GM21786 (cell line): ENCODE data around the gene BHLHE23.
A peak's percentile ranks its signal among the peaks of the same experiment; 100 is the strongest.

Experiments
- ATAC-seq: cut with Tn5 transposase; IDR thresholded peaks from one replicate; pipeline ENCODE4 v1.9.1; 2021; ENCODE audit not compliant: unreplicated experiment

BHLHE23 gene

DNA sequence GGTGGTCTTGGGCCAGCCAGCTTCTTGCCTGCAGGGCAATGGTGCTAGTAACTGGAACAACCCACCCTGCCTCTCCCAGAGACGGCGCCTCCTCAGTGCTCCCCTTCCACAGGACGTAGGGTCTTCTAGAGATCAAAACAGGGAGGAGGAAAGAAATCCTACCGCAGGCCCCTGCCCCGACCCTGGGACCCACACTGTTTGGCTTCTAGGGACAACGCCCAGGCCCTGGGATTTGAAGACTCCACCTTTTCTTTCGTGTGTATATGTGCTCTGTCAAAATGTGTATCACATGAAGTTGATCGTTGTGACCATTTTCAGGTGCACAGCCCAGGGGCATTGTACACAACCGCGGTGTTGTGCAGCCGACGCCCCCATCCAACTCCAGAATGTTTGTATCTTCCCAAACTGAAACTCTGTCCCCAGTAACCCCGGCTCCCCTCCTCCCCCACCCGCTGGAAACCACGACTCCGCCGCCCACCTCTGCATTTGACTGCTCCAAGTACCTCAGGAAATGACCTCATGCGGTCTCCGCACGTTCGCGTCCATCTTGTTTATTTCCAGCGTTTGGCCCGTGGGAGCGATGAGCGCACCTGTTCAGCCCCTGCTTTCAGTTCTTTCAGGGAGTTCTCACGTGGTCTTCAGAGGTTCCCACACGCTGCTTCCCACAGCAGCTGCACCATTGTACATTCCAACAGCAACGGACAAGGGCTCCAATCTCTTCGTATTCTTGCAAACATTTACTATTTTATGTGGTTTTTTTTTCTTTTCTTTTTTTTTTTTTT, 3.4 kb upstream of the BHLHE23 start:
- ATAC-seq: peak; percentile 56

DNA sequence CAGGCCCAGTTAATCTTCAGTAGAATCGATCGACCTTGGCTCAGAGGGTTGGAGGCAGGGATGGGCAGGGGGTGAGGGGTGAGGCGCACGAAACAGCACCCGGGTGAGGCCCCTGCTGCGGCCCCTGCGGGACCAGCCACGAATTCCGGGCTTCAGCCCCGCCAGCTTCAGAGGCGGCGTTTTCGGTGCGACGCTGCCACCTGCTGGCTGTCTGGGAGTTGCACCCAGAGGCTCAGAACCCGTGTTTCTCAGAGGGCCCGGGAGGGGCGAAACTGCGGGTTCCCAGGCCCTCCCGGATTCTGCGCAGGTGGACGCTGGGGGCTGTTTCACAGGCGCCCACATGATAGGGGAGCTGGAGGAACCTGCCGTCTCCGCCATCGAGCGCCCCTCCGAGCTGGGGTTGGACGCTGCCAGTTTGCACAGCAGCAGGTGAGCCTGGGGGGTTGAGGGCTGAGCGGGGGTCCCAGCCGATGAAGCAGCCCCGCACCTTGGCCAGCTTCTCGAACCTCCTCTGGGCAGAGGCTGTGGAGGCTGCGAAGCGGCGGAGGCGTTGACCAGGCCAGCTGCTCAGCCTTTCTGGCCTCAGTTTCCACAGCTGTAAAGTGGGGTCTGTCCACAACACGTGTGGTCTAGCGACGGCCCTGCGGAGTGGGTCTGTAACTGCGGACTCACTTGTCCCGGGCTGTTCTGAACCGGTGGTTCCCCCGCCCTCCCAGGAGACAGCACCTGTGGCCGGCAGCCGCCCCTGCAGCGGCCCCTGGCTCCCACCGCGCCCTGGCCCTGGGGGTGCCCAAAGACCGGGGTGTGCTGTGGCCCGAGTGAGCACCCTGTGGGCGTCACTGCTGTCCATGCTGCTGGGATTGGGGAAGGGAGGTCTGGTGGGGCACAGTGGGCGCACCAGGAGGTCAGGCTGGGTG, 2.5 kb upstream of the BHLHE23 start:
- peak; percentile 35 for ATAC-seq

DNA sequence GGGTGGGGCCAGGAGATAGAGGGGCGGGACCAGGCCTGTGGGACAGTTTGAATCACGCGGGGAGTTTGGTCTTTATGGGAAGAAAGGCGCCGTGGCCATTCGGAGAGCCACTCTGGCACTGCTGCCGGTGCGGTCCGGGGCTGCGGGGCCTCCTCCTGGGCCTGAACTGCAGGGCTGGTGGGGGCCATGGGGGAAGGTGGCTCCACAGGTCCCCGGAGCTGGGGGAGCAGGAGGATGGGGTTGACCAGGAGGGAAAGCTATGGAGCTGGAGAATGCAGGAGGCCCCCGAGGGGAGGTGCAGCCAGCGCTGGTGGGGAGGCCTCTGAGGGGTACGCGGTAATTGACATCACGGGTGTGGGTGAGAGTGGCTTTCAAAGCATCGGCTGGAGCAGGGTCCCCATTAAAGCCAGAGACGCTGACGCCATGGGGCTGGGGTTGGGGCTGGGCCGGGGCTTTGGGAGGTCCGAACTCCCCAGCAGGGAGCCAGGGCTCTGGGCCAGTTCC, 1.8 kb upstream of the BHLHE23 start:
- no peak for ATAC-seq

DNA sequence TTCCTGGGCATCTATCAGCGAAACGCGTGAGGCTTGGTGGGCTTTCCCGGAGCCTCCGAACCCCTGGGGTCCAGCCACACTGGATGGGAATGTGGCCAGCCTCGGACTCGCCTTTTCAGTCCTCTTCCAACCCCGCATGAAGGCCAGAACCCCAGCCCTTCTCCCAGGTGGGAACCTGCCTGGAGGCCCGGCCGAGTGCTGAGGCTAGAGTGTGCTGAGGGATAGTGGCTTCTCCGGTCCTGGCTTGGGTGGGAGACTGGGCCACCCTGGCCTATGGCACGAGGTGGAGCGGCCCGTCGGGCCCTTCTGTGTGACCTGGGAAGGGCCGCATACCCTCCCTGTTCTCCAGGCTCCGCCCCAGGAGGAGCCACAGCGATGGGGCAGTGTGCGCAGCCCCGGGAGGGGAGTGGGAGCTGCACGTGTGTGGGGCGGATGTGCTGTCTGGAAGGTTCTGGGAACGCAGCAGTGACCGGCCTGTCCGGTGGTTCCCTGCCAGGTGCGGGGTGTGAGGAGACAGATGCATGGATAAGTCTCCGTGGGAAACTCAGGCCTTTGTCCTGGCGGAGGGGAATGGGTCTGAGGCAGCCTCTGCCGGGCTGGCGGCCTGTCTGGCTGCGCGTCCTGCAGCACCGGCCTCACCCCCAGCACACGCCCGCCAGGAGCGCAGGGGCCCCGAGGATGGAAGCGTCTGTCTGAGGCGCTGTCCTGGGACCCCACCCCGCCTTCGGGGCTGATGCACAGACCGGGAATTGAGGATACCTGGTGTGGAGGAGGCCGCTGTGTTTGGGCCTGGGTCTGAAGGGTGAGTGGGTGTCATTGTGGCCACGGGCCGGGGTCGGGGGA, 1.1 kb upstream of the BHLHE23 start:
- no peak for ATAC-seq

DNA sequence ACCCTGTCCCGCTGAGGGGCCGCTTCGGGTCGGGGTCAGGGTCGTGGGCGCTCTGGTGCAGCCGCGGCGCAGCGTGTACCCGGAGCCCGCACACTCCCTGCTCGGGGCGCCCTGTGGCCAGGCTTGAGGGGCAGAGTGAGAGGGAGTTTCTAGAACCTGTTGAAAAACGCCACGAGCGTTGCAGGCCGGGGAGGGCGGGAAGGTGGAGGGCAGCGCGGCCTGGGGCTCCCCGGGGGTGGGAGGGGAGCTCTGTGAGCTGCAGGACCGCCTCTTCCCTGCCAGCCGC, 539 bp upstream of the BHLHE23 start:
- ATAC-seq: no peak

DNA sequence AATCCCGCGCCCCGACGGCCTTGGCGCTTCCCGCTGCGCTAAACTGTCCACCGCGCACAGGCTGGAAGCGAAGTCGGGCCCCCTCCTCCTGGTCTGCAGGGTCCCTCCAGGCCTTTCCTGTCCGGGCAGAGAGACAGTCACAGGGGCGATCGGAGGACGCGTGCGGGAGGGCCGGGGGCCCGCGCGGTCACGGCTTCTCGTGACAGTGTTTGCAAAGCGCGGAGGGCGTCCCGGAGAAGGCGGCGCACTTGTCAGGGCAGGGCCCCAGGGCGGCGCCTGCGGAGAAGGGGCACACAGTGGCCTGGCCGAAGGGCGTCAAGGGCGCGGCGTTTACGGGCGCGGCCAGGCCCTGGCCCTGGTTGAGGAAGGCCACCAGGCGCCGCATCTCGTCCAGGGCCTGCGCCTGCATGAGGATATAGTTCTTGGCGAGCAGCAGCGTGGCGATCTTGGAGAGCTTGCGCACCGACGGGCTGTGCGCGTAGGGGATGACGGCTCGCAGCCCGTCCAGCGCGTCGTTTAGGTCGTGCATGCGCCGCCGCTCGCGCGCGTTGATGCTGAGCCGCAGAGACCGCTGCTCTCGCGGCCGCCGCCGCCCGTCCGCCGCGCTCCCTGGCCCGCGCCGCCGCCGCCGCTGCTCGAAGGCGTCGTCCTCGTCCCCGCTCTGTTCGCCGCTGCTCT, 763 bp downstream of the BHLHE23 start:
- ATAC-seq: no peak

DNA sequence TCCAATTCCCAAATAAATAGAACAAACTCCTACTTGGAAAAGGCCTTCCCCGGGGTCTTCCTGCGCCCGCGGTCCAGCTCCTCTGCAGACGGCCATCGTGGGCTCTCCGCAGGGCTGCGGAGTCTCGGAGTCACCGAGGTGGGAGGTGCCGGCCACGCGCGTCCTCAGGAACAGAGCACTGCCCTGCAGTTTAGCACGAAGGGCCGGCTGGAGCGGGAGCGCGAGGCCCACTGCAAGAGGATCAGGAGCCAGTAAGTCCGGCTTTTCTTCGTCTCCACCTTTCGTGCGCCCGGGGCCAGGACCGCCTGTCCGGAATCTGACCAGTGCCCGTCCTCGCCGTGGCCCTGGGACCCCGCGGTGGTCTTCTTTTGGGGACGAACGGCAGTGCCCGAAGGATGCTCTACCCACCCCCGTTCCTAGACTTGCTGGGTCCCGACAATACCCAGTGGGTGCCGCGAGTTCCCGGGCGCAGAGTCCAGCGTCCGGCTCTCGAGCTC, 1.4 kb downstream of the BHLHE23 start:
- no peak for ATAC-seq

DNA sequence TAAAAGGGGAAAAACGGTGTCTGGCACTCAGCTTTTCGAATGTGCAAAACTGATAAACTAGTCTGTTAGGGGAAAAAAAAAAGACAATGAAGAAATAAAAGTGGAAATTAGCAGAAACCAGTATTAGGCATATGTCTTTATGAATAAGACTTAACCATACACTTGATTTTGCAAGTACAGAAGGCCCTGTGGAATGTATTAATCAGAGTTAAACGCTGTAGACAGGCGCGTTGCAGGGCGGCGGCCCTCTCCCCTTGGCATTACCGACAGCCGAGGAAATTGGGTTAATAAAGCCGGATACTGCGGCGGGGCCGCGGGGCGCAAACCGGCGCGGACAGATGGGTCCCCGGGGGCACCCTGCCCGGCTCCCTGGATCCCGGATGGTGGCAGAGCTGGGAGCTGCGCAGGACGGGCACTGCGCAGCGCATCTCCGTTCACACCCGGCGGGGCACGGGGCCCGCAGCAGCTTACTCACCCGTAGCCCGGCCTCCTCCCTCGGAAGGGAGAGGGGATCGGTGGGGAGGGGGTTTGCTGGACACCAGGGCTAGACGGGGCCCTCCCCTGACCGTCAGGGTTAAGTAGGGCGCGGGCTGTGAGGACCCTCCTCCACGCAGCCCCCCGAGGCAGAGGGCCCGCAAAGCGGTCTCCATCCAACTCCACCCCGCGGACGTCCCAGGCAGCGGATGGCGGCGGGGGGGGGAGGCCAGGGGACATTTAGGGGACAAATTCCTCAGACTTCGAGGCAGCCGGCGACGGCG, 2.0 kb downstream of the BHLHE23 start:
- ATAC-seq: no peak

DNA sequence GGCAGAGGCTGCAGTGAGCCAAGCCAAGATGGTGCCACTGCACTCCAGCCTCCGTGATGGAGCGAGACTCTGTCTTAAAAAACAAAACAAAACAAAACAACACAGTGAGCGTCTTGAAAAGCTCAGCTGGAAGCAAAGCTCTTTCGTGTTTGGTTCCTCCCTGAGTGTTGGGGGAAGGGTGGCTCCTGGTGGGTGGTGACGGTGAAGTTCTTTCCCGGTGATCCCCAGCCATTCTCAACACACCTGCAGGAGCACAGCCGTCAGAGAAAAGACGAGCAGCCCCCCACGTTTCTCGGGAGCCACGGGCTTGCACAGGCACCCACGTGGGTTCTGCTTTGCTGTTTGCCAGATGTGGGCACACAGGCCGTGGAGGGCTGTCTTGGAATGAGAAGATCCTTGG, 3.2 kb downstream of the BHLHE23 start:
- ATAC-seq: no peak

DNA sequence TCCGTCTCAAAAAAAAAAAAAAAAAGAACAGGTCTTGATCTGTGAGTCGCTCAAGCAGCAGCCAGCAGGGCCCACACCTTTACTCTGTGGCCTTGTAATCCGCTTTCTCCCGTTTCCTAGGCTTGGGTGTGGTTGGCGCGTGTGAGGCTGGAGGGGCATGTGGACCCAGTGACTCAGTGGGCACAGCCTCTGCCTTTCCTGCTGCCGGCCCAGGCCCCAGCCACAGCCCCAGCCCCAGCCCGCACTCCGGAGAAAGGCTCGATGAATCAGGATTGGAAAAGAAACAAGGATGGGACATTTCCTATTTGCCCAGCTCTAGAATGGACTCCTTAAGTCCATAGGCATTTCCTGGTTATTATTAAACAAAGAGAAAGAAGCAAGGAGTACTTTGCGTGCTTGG, 4.3 kb downstream of the BHLHE23 start:
- ATAC-seq: no peak

DNA sequence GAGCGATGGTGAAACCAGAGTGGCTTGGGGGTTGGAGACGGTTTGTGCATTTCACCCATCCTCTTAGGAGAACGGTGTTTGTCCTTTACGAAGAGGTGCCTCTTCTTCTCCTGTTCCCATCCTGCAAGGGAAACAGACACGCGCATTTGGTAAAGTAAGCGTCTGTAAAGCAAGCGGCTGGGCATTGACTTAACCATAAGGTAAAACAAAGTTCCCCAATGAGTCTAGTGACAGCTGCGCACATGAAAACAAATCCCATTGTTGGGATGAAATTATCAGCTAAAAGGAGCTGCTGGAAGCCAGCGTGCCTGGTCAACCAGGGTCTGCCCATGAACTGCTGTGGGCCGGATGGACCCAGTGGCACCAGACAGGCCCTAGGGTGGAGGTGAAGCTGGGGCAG, 5.8 kb downstream of the BHLHE23 start:
- no peak for ATAC-seq

DNA sequence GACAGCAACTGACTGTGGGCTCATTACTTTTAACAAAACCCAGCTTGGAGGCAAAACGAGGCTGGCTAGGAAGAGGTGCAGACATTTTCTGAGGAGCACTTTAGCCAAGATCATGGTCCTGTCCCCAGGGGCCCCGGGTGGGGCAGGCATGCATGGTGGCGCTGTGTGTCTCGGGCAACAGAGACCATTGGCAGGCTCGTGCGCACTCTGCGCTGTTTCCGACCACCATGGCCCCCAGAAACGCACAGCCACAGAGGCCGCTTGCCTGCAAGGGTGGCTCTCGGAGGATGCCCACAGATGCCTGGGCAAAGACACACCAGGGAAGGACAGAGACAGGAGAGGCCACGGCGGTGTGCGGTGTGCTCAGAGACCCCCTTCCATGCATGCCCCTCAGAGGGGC, 6.7 kb downstream of the BHLHE23 start:
- no peak for ATAC-seq

DNA sequence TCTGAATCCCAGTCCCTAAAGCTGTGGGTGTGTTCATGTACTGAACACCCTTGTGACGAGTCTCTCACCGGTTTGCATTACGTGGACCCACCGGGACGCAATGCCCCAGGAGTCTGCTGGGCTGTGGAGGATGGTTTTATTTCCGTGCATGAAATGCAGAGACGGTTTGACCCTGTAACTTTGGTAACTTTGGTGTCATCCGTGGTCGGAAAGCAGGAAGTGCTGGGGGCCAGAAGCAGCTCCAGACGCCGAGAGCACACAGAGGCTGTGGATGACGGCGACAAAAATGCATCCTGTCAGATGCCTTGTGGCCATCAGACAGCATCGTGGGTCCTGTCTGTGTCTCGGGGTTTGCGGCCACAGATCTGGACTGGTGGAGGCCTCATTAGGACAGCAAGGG, 7.2 kb downstream of the BHLHE23 start:
- no peak for ATAC-seq

DNA sequence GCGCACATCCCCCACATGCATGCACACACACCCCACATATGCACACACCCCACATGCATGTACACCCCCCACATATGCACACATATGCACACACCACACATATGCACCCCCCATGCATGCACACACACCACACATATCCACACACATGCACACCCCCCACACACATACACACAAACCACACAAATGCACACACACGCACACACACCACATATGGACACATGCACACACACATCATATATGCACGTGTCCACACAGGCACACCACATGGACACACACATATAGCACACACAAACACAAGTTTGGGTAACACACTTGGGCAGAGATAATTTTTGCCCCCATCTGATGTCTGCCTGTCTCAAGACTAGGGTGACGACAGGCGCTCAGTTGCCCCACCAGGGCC, 8.3 kb downstream of the BHLHE23 start:
- no peak for ATAC-seq

DNA sequence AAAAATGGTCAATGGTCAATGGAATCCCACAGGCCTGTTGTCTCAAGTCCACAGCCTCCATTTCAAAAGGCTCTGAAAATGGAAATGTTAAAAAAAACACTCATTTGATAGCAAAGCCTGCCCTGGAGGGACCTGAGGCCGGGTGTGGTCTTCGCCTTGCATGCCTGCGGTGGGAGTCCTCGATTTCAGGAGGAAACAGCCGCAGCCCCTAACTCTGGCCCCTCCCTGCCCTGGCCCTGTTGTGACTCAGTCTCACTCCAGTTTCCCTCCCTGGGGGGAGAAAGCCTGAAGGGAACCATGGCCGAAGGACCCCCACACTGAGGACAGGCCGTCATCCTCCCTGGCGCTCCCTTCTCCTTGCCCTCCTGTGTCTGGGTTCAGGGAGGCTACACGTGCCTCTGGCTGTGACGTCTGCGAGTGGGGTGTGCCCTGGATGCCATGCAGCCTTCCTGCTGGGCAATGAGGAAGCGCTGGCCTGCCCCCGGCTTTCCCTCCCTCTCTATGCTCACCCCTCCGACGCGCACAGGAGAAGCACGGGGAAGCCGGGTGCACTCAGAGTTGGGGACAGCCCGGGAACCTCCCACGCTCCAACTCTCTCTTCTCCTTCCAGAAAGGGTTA, 9.2 kb downstream of the BHLHE23 start:
- ATAC-seq: no peak

DNA sequence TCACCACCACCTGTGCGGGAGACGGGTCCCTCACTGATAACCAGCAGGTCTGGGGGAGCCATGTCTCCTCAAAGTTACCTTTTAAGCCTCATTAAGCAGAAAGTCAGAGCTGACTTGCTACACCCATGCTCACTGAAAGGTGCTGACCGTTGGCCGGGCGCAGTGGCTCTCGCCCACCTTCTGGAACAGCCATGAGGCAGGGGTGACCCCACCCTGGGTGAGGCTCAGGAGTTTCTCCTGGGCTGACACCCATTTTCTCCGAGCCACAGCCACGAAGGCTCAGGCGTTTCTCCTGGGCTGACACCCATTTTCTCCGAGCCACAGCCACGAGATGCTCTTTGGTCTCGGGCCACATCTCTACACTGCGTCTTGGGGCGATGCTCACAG, 10.2 kb downstream of the BHLHE23 start:
- ATAC-seq: no peak

DNA sequence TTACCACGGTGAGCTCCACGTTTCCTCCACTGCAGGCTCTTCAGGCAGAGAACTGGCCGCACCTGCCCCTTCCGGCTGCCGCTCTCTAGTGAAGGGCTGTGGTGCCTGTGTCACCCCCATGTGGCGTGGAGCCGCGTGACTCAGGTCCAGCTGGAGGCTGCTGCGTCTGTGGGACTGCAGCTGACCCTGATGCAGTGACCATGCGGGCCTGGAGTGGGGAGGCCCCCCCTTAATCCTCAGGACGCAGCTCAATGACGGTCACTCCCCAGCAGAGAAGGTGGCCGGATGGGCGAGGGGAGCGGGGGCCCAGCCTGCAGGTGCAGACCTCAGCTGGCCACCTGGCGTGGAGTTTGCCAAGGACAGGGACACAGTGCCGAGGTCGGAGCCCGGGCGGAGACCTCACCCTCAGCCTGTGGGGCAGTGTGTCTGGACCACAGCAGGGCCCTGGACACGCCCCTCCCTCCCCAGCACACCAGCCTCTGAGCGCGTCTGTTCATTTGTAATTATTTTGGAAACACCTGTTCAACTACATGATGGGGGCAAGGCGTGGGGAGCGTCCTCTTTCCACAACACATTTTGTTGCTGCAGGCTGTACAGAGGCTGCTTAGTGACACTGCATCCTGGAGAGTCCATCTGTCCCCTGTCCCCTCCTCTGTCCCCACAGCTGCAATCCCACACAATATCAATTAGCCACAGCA, 10.7 kb downstream of the BHLHE23 start:
- ATAC-seq: no peak

DNA sequence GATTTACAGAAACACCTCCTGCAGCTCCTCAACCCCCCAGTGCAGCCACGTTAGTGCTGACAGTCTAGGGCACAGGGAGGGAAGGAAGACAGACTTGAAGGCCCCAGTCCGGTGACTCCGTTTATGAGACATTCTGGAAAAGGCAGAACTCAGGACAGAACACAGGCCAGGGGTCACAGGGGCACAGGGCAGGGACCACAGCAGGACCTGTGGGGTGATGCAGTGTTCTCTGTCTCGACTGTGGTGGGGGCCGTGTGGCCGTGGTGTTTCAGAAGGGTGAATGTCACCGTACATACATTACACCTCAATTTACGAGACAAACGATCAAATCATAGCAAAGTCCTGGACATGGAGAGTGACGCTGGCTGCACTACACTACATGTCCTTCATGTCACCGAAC, 11.3 kb downstream of the BHLHE23 start:
- ATAC-seq: no peak

DNA sequence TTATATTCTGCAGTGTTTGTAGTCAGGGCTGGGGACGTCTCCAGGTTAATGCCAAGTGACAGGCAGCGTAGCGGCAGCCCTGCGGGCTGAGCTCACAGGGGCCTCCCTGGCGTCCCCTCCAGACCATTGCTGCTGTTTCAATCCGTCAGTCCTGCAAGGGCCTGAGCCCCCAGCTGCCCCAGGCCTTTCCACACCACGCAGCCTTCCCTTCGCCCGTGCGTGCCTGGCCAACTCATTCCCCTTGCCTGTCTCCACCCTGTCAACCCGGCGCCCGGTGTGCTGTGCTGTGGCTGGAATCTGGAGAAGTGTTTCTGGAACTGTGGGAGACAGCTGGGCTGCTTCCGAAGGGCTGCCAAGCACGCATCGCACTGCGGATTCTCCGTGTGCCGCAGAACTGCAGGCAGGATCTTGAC, 11.9 kb downstream of the BHLHE23 start:
- ATAC-seq: no peak
